ENCODE measurements around the gene SCEL. TPM values are rescaled to one million over a fixed set of nuclear protein-coding genes. Genes with fewer than 3 reads are reported as not detected.
A peak's percentile ranks its signal among the peaks of the same experiment; 100 is the strongest.
"Not testable (repeated sequence)": the region's sequence is repeated elsewhere in the genome, so short reads cannot be mapped to it uniquely, and the experiment has no call there.

SCEL gene
- total RNA-seq, 1 donor from 2014 or later = not detected

DNA sequence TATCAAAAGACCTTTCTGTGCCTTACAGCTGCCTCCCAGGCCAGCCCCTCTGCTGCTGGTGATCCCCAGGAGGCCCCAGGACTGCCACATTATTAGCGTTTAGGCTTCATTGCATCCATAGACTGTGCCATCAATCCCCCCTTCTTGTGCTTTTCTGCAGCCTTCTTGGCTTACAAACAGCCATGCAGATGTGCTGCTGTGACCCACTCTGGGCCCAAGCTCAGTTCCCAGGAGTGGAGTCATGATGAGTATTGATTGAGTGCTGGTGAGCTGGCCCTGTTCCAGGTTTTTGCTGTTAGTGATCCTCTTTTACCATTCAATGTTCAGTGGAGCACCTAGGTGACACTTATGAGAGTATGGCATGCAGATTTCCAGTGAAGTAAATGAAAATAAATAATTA, 102.1 kb downstream of the SCEL start:
- Mint-ChIP-seq H3K9me3 (ENCODE audit: unreplicated experiment) (no peaks in the 10 kb centered on the region), H3K36me3 (ENCODE audit: unreplicated experiment) (no peaks in the 10 kb centered on the region), H3K4me1 (ENCODE audit: unreplicated experiment) (no peaks in the 10 kb centered on the region), H3K4me3 (ENCODE audit: unreplicated experiment) (no peak overlapping the region), H3K27ac (ENCODE audit: unreplicated experiment) (no peak overlapping the region), H3K27me3 (ENCODE audit: unreplicated experiment) (no peaks in the 10 kb centered on the region)
- DNase-seq (ENCODE audit: extremely low spot score, unreplicated experiment) = no peak
- TF ChIP-seq, protein P1, sequence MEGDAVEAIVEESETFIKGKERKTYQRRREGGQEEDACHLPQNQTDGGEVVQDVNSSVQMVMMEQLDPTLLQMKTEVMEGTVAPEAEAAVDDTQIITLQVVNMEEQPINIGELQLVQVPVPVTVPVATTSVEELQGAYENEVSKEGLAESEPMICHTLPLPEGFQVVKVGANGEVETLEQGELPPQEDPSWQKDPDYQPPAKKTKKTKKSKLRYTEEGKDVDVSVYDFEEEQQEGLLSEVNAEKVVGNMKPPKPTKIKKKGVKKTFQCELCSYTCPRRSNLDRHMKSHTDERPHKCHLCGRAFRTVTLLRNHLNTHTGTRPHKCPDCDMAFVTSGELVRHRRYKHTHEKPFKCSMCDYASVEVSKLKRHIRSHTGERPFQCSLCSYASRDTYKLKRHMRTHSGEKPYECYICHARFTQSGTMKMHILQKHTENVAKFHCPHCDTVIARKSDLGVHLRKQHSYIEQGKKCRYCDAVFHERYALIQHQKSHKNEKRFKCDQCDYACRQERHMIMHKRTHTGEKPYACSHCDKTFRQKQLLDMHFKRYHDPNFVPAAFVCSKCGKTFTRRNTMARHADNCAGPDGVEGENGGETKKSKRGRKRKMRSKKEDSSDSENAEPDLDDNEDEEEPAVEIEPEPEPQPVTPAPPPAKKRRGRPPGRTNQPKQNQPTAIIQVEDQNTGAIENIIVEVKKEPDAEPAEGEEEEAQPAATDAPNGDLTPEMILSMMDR (IDR thresholded peaks at IDR 0.05) = no peak

GRCh38 chr13:77650409-77650808, 114.9 kb downstream of the SCEL start:
- H3K36me3 Mint-ChIP-seq (ENCODE audit: unreplicated experiment) = no peaks in the 10 kb centered on the region
- no peak overlapping the region for H3K4me3 Mint-ChIP-seq (ENCODE audit: unreplicated experiment)
- H3K9me3 Mint-ChIP-seq (ENCODE audit: unreplicated experiment) = peaks cover 17% of the 10 kb centered on the region
- TF ChIP-seq, protein P1 (IDR thresholded peaks at IDR 0.05) = no peak
- H3K27me3 Mint-ChIP-seq (ENCODE audit: unreplicated experiment) = no peaks in the 10 kb centered on the region
- no peak overlapping the region for H3K27ac Mint-ChIP-seq (ENCODE audit: unreplicated experiment)
- DNase-seq (ENCODE audit: extremely low spot score, unreplicated experiment) = no peak
- H3K4me1 Mint-ChIP-seq (ENCODE audit: unreplicated experiment) = no peaks in the 10 kb centered on the region

DNA sequence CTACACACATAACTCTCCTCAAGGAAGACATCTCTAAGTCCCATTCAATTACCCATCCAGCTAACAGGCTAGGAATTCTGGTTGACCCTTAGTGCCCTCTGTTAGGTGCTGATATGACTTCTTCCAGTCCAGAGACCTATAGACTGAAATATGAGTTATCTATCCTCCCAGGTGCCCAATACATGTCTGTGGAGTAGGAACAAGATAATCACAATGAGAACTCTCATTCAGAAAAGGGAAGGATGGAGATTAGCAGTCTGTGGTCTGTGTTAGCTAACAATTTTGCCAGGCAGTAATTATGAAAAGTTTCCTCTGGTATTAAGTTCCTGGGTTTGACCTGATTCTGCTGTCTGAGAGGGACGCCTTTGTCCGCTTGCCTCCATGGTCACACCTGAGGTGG, 117.8 kb downstream of the SCEL start:
- Mint-ChIP-seq H3K9me3 (ENCODE audit: unreplicated experiment) (peaks cover 32% of the 10 kb centered on the region), H3K4me1 (ENCODE audit: unreplicated experiment) (no peaks in the 10 kb centered on the region), H3K36me3 (ENCODE audit: unreplicated experiment) (no peaks in the 10 kb centered on the region), H3K4me3 (ENCODE audit: unreplicated experiment) (no peak overlapping the region), H3K27ac (ENCODE audit: unreplicated experiment) (no peak overlapping the region), H3K27me3 (ENCODE audit: unreplicated experiment) (no peaks in the 10 kb centered on the region)
- no peak for DNase-seq (ENCODE audit: extremely low spot score, unreplicated experiment)
- TF ChIP-seq, protein P1 (IDR thresholded peaks at IDR 0.05) = no peak

- H3K9me3 Mint-ChIP-seq (ENCODE audit: unreplicated experiment) = peaks cover 19% of the 10 kb centered on the region
- not testable (repeated sequence) for H3K4me3 Mint-ChIP-seq (ENCODE audit: unreplicated experiment); H3K27ac Mint-ChIP-seq (ENCODE audit: unreplicated experiment); H3K4me1 Mint-ChIP-seq (ENCODE audit: unreplicated experiment); DNase-seq (ENCODE audit: extremely low spot score, unreplicated experiment); H3K36me3 Mint-ChIP-seq (ENCODE audit: unreplicated experiment); H3K27me3 Mint-ChIP-seq (ENCODE audit: unreplicated experiment)
Measured at GRCh38 chr13:77660016-77660415, 124.5 kb downstream of the SCEL start.

DNA sequence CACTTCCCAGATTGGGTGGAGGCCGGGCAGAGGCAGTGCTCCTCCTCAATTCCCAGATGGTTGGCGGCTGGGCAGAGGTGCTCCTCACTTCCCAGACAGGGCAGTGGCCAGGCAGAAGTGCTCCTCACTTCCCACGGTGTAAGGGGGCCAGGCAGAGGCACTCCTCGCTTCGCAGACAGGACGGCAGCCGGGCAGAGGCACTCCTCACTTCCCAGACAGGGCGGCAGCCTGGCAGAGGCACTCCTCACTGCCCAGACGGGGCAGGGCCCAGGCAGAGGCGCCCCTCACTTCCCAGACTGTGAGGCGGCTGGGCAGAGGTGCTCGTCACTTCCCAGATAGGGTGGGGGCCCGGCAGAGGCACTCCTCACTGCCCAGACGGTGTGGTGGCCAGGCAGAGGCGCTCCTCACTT, 125.3 kb downstream of the SCEL start:
- Mint-ChIP-seq H3K9me3 (ENCODE audit: unreplicated experiment) (peaks cover 16% of the 10 kb centered on the region), H3K27me3 (ENCODE audit: unreplicated experiment) (no peaks in the 10 kb centered on the region), H3K4me1 (ENCODE audit: unreplicated experiment) (no peaks in the 10 kb centered on the region), H3K36me3 (ENCODE audit: unreplicated experiment) (no peaks in the 10 kb centered on the region), H3K4me3 (ENCODE audit: unreplicated experiment) (no peak overlapping the region), H3K27ac (ENCODE audit: unreplicated experiment) (no peak overlapping the region)
- TF ChIP-seq, protein P1 (IDR thresholded peaks at IDR 0.05) = no peak
- DNase-seq (ENCODE audit: extremely low spot score, unreplicated experiment) = peak; percentile 80

DNA sequence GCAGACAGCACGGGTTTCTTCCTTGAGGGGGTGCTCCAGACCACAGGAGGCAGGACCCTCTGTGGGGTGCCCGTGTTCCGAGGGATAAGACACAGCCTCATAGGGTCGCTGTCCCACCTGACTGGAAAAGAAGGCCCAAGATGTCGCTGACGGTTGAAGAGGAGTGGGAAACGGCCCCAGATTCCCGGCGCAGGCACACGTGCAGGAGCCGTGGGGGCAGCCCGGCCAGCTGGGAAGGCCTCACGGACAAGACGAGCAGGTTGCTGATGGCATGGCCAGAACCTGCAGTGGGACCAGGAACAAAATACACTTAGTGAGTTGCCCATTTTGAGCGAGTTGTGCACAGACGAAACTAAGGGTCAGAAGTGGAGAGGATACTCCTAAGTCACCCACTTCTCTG, 126.8 kb downstream of the SCEL start:
- H3K4me1 Mint-ChIP-seq (ENCODE audit: unreplicated experiment); H3K4me3 Mint-ChIP-seq (ENCODE audit: unreplicated experiment); H3K36me3 Mint-ChIP-seq (ENCODE audit: unreplicated experiment); H3K27me3 Mint-ChIP-seq (ENCODE audit: unreplicated experiment); H3K27ac Mint-ChIP-seq (ENCODE audit: unreplicated experiment); H3K9me3 Mint-ChIP-seq (ENCODE audit: unreplicated experiment); DNase-seq (ENCODE audit: extremely low spot score, unreplicated experiment): not testable (repeated sequence)

- not testable (repeated sequence) for H3K36me3 Mint-ChIP-seq (ENCODE audit: unreplicated experiment); H3K27me3 Mint-ChIP-seq (ENCODE audit: unreplicated experiment); H3K9me3 Mint-ChIP-seq (ENCODE audit: unreplicated experiment); DNase-seq (ENCODE audit: extremely low spot score, unreplicated experiment); H3K4me1 Mint-ChIP-seq (ENCODE audit: unreplicated experiment); H3K4me3 Mint-ChIP-seq (ENCODE audit: unreplicated experiment); H3K27ac Mint-ChIP-seq (ENCODE audit: unreplicated experiment)
Measured at GRCh38 chr13:77662831-77663230, 127.3 kb downstream of the SCEL start.
